Stimulated activated naive CD4-positive, alpha-beta T cell treated with Interleukin-2 at 50 U/mL for 16 hours (primary cell): ENCODE measurements around the gene SH3YL1.
A peak's percentile ranks its signal among the peaks of the same experiment; 100 is the strongest.

Experiments used
- DNase-seq: peaks from one replicate; lab custom pipeline; 2025; lab: John Stamatoyannopoulos, UW

Gene SH3YL1

GRCh38 chr2:282371-283263 lies 18.8 kb upstream of the SH3YL1 start:
- DNase-seq = no peak

GRCh38 chr2:281381-281780 lies 17.5 kb upstream of the SH3YL1 start:
- no peak for DNase-seq

GRCh38 chr2:280650-281110 lies 16.8 kb upstream of the SH3YL1 start:
- DNase-seq = no peak

GRCh38 chr2:279956-280649 lies 16.3 kb upstream of the SH3YL1 start:
- no peak for DNase-seq

- DNase-seq = no peak
These were observed 15.5 kb upstream of the SH3YL1 start for GRCh38 chr2:279366-279765.

GRCh38 chr2:278927-279320 lies 15.1 kb upstream of the SH3YL1 start:
- no peak for DNase-seq

- DNase-seq = no peak
These were observed 14.6 kb upstream of the SH3YL1 start for GRCh38 chr2:278312-278926.

GRCh38 chr2:275466-275865 lies 11.6 kb upstream of the SH3YL1 start:
- no peak for DNase-seq

GRCh38 chr2:274503-274902 lies 10.7 kb upstream of the SH3YL1 start:
- no peak for DNase-seq

GRCh38 chr2:273333-273732 lies 9.5 kb upstream of the SH3YL1 start:
- no peak for DNase-seq

GRCh38 chr2:271917-272316 lies 8.1 kb upstream of the SH3YL1 start:
- no peak for DNase-seq

- no peak for DNase-seq
These were observed 7.0 kb upstream of the SH3YL1 start for GRCh38 chr2:270861-271260.

GRCh38 chr2:269356-270030 lies 5.7 kb upstream of the SH3YL1 start:
- DNase-seq = no peak

- no peak for DNase-seq
These were observed 4.5 kb upstream of the SH3YL1 start for GRCh38 chr2:268323-268722.

GRCh38 chr2:264493-265468 lies 949 bp upstream of the SH3YL1 start, which contains the start of gene ACP1:
Gene ACP1, plus strand, starts transcription at chr2:264947. Its CDS starts 18 bp downstream, at chr2:264965.
- peak; percentile 93 for DNase-seq

GRCh38 chr2:263022-263738 lies 652 bp downstream of the SH3YL1 start:
- no peak for DNase-seq

GRCh38 chr2:262117-262516 lies 1.7 kb downstream of the SH3YL1 start:
- no peak for DNase-seq

- DNase-seq = no peak
These were observed 3.2 kb downstream of the SH3YL1 start for GRCh38 chr2:260507-261161.

- no peak for DNase-seq
These were observed 4.0 kb downstream of the SH3YL1 start for GRCh38 chr2:259789-260331.
